ENCODE results near the gene SFTPB.

- TF ChIP-seq REST (IDR thresholded peaks at IDR 0.05) (no peak), MAX (IDR thresholded peaks at IDR 0.05) (no peak), CTCF (IDR thresholded peaks at IDR 0.05; ENCODE audit: low read depth, low read length, missing input control) (no peak)
Measured at GRCh38 chr2:85681776-85682175, 13.8 kb upstream of the SFTPB start.

Data from liver (tissue), 2 donors.